Heart left ventricle (tissue), 16 donors: ENCODE measurements around the gene TOP3B. TPM values are rescaled to one million over a fixed set of nuclear protein-coding genes. Genes with fewer than 3 reads are reported as not detected.

Experiments
- ATAC-seq, 4 donors: fragments of 200-7000 bp; cut with Tn5 transposase; one replicate each; pipeline ENCODE4 v1.9.1; 2020 to 2022; ENCODE audit warnings: moderate library complexity in 4 of 4, mild to moderate bottlenecking in 3 of 4, moderate number of reproducible peaks in 1 of 4
- DNase-seq, 5 donors: peaks; one replicate each; pipeline ENCODE4 v3.0.0-alpha.2; 2020
- H3K27ac ChIP-seq, 12 donors: fragments of 200-600 bp; sonication (generic) in 4 of 12; one replicate each; pipeline versions ENCODE4 v1.5.0 to v1.8.0; 2016 to 2022; ENCODE audit warnings: mild to moderate bottlenecking in 2 of 12
- H3K27me3 ChIP-seq, 9 donors: fragments of 200-600 bp; sonication (generic) in 2 of 9; one replicate each; pipeline versions ENCODE4 v1.5.1 to v1.8.0; 2016 to 2022; ENCODE audit warnings: mild to moderate bottlenecking in 3 of 9
- H3K36me3 ChIP-seq, 9 donors: fragments of 200-600 bp; sonication (generic) in 2 of 9; one replicate each; pipeline versions ENCODE4 v1.5.0 to v1.8.0; 2018 to 2022; ENCODE audit warnings: mild to moderate bottlenecking in 2 of 9
- H3K4me1 ChIP-seq, 12 donors: fragments of 200-600 bp; sonication (generic) in 4 of 12; one replicate each; pipeline versions ENCODE4 v1.5.0 to v1.8.0; 2016 to 2022; ENCODE audit warnings: mild to moderate bottlenecking in 3 of 12
- H3K4me3 ChIP-seq, 12 donors: fragments of 200-600 bp; sonication (generic) in 4 of 12; one replicate each; pipeline versions ENCODE4 v1.5.0 to v1.8.0; 2017 to 2022; ENCODE audit warnings: mild to moderate bottlenecking in 9 of 12, moderate library complexity in 4 of 12
- H3K9me3 ChIP-seq, 12 donors: fragments of 200-600 bp; sonication (generic) in 4 of 12; one replicate each; pipeline versions ENCODE4 v1.5.0 to v1.8.0; 2016 to 2022; ENCODE audit warnings: mild to moderate bottlenecking in 1 of 12
- CTCF ChIP-seq, 12 donors: fragments of 200-600 bp; sonication (generic) in 4 of 12; IDR thresholded peaks; one replicate each; pipeline versions ENCODE4 v1.5.0 to v1.8.0; 2018 to 2022; ENCODE audit warnings: antibody characterized with exemption in 12 of 12, mild to moderate bottlenecking in 5 of 12
- POLR2A ChIP-seq, 2 donors: fragments of 450-650 bp; IDR thresholded peaks; one replicate each; pipeline ENCODE4 v1.6.1; 2017; ENCODE audit warnings: antibody characterized with exemption in 2 of 2, mild to moderate bottlenecking in 2 of 2, moderate library complexity in 2 of 2
- WGBS, 4 donors: extraction: QIAGEN DNeasy Blood & Tissue Kit in 2 of 4; methylation state at CpG; one replicate each; pipeline versions ENCODE4 v1.1.5 to v1.1.7; 2013 to 2018; 5-methylcytosine and 5-hydroxymethylcytosine counted together
- intact Hi-C, 10 donors: fragments of 100-400 bp; cut with DNase I; formaldehyde crosslinking; loops; one replicate each; pipeline versions ENCODE4 v1.11.1 to v1.14.2; 2022
- polyA plus RNA-seq, 2 donors: library from polyadenylated mRNA; stranded (reverse); fragments of 200-250 nt; gene quantifications; one replicate each; pipeline ENCODE4 v1.2.3, GENCODE V29; 2013
- total RNA-seq, 9 donors: library from RNA; depleted of rRNA in 2 of 9; stranded (reverse); fragments of >200 nt in 2 of 9; fragmentation: NEBNext Ultra II Directional in 3 of 9; extraction: Animal tissue kit (Norgen Biotek cat#: 25700) in 3 of 9; gene quantifications; one replicate each; pipeline versions ENCODE4 v1.1.0 to v1.2.4, GENCODE V29; 2016 to 2023
- donor health status: ischemic (EF 13 %, LVEDD 7.1; RV severe dilation, severe dysfunction).
- donor health status: healthy with polysubstance abuse.
- donor health status: DM: no; HTN: yes; CAD: no.
- donor health status: DM: no; HTN: no; CAD: no.
- donor health status: ischemic (EF 25% LVEDD 6.9; RV normal size, moderate dysfunction).
- donor health status: ischemic (EF 25% LVEDD 5.7; RV mildly dilated, moderate dysfunction).
- donor health status: healthy.
- donor health status: DM: yes; HTN: yes; CAD: no.
- donor health status: ischemic (EF 35%, LVEDD 5.7; RV mildly dilated, moderate dysfunction).
- donor health status: nonischemic (EF 11% LVEDD 7.7; RV severe dilation, severe dysfunction).
- donor health status: DM: yes; HTN: yes; CAD: no.
- donor health status: PGD.
- donor health status: ischemic (EF 29% LVEDD 5.4; RV normal size, mild dysfunction).
- donor health status: nonischemic (EF 23%, LVEDD 6.1; RV moderate dilation, normal function).

TOP3B gene
- total and polyA plus RNA-seq, 11 donors, result 9.5 to 12.9 (median 11.1) TPM

- intact Hi-C loops, result no loop called here
- no peak for TF ChIP-seq POLR2A (IDR thresholded peaks at IDR 0.05)
- no peak for TF ChIP-seq CTCF (IDR thresholded peaks at IDR 0.05)
- WGBS, 4 donors, result 86 to 92% (median 91%) methylated on average over 14 to 19 of the region's 19 CpGs
- Histone ChIP-seq H3K27ac (no peak overlapping the region), H3K9me3 (no peaks in the 10 kb centered on the region), H3K4me3 (no peak overlapping the region), H3K4me1 (no peaks in the 10 kb centered on the region), H3K27me3 (no peaks in the 10 kb centered on the region), H3K36me3 (peaks cover 0 to 100% (median 99%) of the 10 kb centered on the region in 9 donors)
- ATAC-seq, result no peak
- peak in 1 of 5 donors; percentile 39 for DNase-seq
Observed at GRCh38 chr22:21970037-21970799, 12.4 kb downstream of the TOP3B start.

DNA sequence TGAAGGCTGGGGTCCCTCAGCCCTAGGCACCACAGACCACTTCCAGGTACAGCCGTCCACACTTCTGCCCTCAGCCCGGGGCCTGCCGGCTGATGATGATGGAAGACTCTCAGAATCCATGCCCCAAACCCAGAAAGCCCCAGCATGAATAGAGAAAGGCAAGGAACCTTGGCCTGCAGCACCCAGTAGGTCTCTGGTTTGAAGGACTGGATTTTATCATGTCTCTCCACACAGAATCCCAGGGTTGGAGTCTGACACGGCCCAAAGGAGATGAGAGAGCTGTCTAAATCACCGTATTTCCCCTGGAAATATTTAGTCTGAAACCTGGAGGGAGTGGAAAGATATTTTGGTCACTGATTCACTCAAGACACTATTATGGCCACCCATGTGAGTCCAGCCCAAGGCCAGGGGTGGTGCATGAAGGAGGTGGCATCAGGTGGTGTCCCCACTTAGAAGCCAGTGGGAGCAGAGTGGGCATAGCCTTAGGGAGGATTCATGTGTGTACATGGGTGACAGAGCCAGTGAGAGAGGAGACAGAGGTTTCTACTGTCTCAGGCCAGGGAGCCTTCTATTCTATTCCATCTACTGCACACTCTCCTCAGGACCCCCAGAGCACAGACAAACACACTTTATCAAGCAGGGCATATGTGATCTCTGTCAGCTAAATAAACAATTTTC lies 14.0 kb downstream of the TOP3B start:
- no peak for DNase-seq
- peaks cover 0 to 100% (median 99%) of the 10 kb centered on the region in 9 donors for H3K36me3 ChIP-seq
- no peaks in the 10 kb centered on the region for H3K9me3 ChIP-seq
- no peak for ATAC-seq
- no peak for TF ChIP-seq CTCF (IDR thresholded peaks at IDR 0.05)
- no peak for TF ChIP-seq POLR2A (IDR thresholded peaks at IDR 0.05)
- H3K27ac ChIP-seq, result no peak overlapping the region
- 95 to 98% (median 96%) methylated on average over 5 of the region's 5 CpGs for WGBS, 4 donors
- H3K4me1 ChIP-seq, result no peaks in the 10 kb centered on the region
- intact Hi-C loops, result loop anchor here in 1 of 10 donors (5.0 kb wide), 1 partner anchor 41 kb away; no protein-coding TSS in a partner anchor
- H3K27me3 ChIP-seq, result no peaks in the 10 kb centered on the region
- no peak overlapping the region for H3K4me3 ChIP-seq

GRCh38 chr22:21967693-21968271 lies 14.8 kb downstream of the TOP3B start:
- WGBS, 4 donors, result 87 to 97% (median 96%) methylated on average over 7 of the region's 7 CpGs

More at GRCh38 chr22:21967693-21968271, 14.8 kb downstream of the TOP3B start:
- no peaks in the 10 kb centered on the region for H3K4me1 ChIP-seq
- H3K36me3 ChIP-seq, result peaks cover 0 to 100% (median 98%) of the 10 kb centered on the region in 9 donors
- no peaks in the 10 kb centered on the region for H3K27me3 ChIP-seq
- H3K27ac ChIP-seq, result no peak overlapping the region
- H3K4me3 ChIP-seq, result no peak overlapping the region
- TF ChIP-seq POLR2A (IDR thresholded peaks at IDR 0.05) (no peak), CTCF (IDR thresholded peaks at IDR 0.05) (no peak)
- DNase-seq (peak in 1 of 5 donors; percentile 36), ATAC-seq (no peak)
- H3K9me3 ChIP-seq, result no peaks in the 10 kb centered on the region
- intact Hi-C loops, result loop anchor here in 1 of 10 donors (5.0 kb wide), 1 partner anchor 40 kb away; no protein-coding TSS in a partner anchor
